H9 (cell line): ENCODE measurements around the gene FGD6. TPM values are rescaled to one million over a fixed set of nuclear protein-coding genes. Genes with fewer than 3 reads are reported as not detected.

ENCODE experiments used
- DNase-seq: peaks from one replicate; pipeline ENCODE4 v3.0.0-alpha.2; 2017
- H2AFZ ChIP-seq: one replicate; pipeline ENCODE4 v1.6.1; 2013; ENCODE audit warnings: mild to moderate bottlenecking, low read length, control low read depth, moderate library complexity
- H2AK5ac ChIP-seq: 2 replicates; pipeline ENCODE4 v1.6.1; 2013; ENCODE audit warnings: low read length, control low read depth, mixed read lengths; ENCODE audit not compliant: insufficient read length
- H2BK120ac ChIP-seq: one replicate; pipeline ENCODE4 v1.6.1; 2013; ENCODE audit warnings: low read depth, mild to moderate bottlenecking, low read length, control low read depth, inconsistent platforms; ENCODE audit not compliant: poor library complexity, severe bottlenecking
- H2BK12ac ChIP-seq: 2 replicates; pipeline ENCODE4 v1.6.1; 2013; ENCODE audit warnings: low read length, control low read depth, mixed read lengths, low read depth; ENCODE audit not compliant: insufficient read length
- H2BK15ac ChIP-seq: 2 replicates; pipeline ENCODE4 v1.6.1; 2013; ENCODE audit warnings: low read depth, low read length, control low read depth
- H2BK20ac ChIP-seq: one replicate; pipeline ENCODE4 v1.6.1; 2013; ENCODE audit warnings: low read depth, mild to moderate bottlenecking, low read length, control low read depth, inconsistent platforms; ENCODE audit not compliant: poor library complexity, severe bottlenecking
- H2BK5ac ChIP-seq: 2 replicates; pipeline ENCODE4 v1.6.1; 2013; ENCODE audit warnings: low read length, control low read depth, mixed read lengths; ENCODE audit not compliant: insufficient read length
- H3K14ac ChIP-seq: 2 replicates; pipeline ENCODE4 v1.6.1; 2013; ENCODE audit warnings: low read length, control low read depth; ENCODE audit not compliant: insufficient read depth
- H3K18ac ChIP-seq: 2 replicates; pipeline ENCODE4 v1.6.1; 2013; ENCODE audit warnings: low read depth, mild to moderate bottlenecking, mixed read lengths, low read length, control low read depth; ENCODE audit not compliant: insufficient read length
- H3K23ac ChIP-seq: 2 replicates; pipeline ENCODE4 v1.6.1; 2013; ENCODE audit warnings: low read length, control low read depth, mixed read lengths, low read depth; ENCODE audit not compliant: insufficient read length
- H3K23me2 ChIP-seq: 2 replicates; pipeline ENCODE4 v1.6.1; 2013; ENCODE audit warnings: low read depth, mild to moderate bottlenecking, mixed read lengths, low read length, control low read depth; ENCODE audit not compliant: insufficient read length, poor library complexity, severe bottlenecking
- H3K27ac ChIP-seq: 2 replicates; pipeline ENCODE4 v1.5.1; 2013; ENCODE audit warnings: low read length, control low read depth, mixed read lengths, low read depth; ENCODE audit not compliant: insufficient read length
- H3K27me3 ChIP-seq: 2 replicates; pipeline ENCODE4 v1.6.1; 2013; ENCODE audit warnings: low read length, control low read depth, inconsistent platforms; ENCODE audit not compliant: insufficient read depth
- H3K4ac ChIP-seq: 2 replicates; pipeline ENCODE4 v1.6.1; 2013; ENCODE audit warnings: low read depth, mild to moderate bottlenecking, control low read depth, inconsistent platforms, low read length, moderate library complexity
- H3K4me1 ChIP-seq: 2 replicates; pipeline ENCODE4 v1.6.1; 2013; ENCODE audit warnings: low read length, control low read depth, inconsistent platforms; ENCODE audit not compliant: insufficient read depth
- H3K4me2 ChIP-seq: 2 replicates; pipeline ENCODE4 v1.6.1; 2013; ENCODE audit warnings: low read length, control low read depth, mixed read lengths; ENCODE audit not compliant: insufficient read length, insufficient read depth
- H3K56ac ChIP-seq: 2 replicates; pipeline ENCODE4 v1.6.1; 2013; ENCODE audit warnings: low read depth, mild to moderate bottlenecking, mixed read lengths, low read length, control low read depth; ENCODE audit not compliant: insufficient read length
- H3K79me1 ChIP-seq: 2 replicates; pipeline ENCODE4 v1.6.1; 2013; ENCODE audit warnings: low read depth, mild to moderate bottlenecking, moderate library complexity, low read length, control low read depth, inconsistent platforms; ENCODE audit not compliant: insufficient read depth, poor library complexity, severe bottlenecking
- H3K79me2 ChIP-seq: 2 replicates; pipeline ENCODE4 v1.6.1; 2013; ENCODE audit warnings: low read length, control low read depth, inconsistent platforms; ENCODE audit not compliant: insufficient read depth
- H3K9ac ChIP-seq: 2 replicates; pipeline ENCODE4 v1.6.1; 2013; ENCODE audit warnings: low read length, control low read depth, mixed read lengths; ENCODE audit not compliant: insufficient read length; ENCODE audit errors: extremely low read depth
- H3K9me3 ChIP-seq: one replicate; pipeline ENCODE4 v1.6.1; 2013; ENCODE audit warnings: low read depth, low read length, inconsistent platforms; ENCODE audit not compliant: control insufficient read depth
- H3T11ph ChIP-seq: one replicate; pipeline ENCODE4 v1.6.1; 2013; ENCODE audit warnings: mild to moderate bottlenecking, low read length, control low read depth, inconsistent platforms
- H4K20me1 ChIP-seq: one replicate; pipeline ENCODE4 v1.6.1; 2013; ENCODE audit not compliant: control insufficient read depth, insufficient read length, insufficient read depth
- H4K5ac ChIP-seq: 2 replicates; pipeline ENCODE4 v1.6.1; 2013; ENCODE audit warnings: low read depth, mild to moderate bottlenecking, mixed read lengths, low read length, control low read depth; ENCODE audit not compliant: insufficient read length
- H4K8ac ChIP-seq: replicated peaks from 2 replicates; pipeline ENCODE4 v1.6.1; 2013; ENCODE audit warnings: low read length, control low read depth, mixed read lengths, low read depth; ENCODE audit not compliant: insufficient read length
- H4K91ac ChIP-seq: 2 replicates; pipeline ENCODE4 v1.6.1; 2013; ENCODE audit warnings: low read depth, mild to moderate bottlenecking, moderate library complexity, mixed read lengths, low read length, control low read depth; ENCODE audit not compliant: insufficient read length
- H3K27ac Mint-ChIP-seq, 3 experiments: 2 replicates in 2 of 3; 3 replicates in 1 of 3; pipeline ENCODE4 v1.8.0; 2020 to 2021; ENCODE audit warnings: mixed read lengths in 3 of 3, mild to moderate bottlenecking in 1 of 3, moderate library complexity in 1 of 3
- H3K27me3 Mint-ChIP-seq: 2 replicates; pipeline ENCODE4 v1.8.0; 2021; ENCODE audit warnings: low read depth, mild to moderate bottlenecking, moderate library complexity, mixed read lengths
- H3K36me3 Mint-ChIP-seq, 3 experiments: 2 replicates in 2 of 3; 3 replicates in 1 of 3; pipeline ENCODE4 v1.8.0; 2020 to 2021; ENCODE audit warnings: low read depth in 3 of 3, mixed read lengths in 3 of 3; ENCODE audit not compliant: insufficient read depth in 1 of 3
- H3K4me1 Mint-ChIP-seq, 2 experiments: 2 replicates each; pipeline ENCODE4 v1.8.0; 2020; ENCODE audit warnings: mixed read lengths in 2 of 2
- H3K4me3 Mint-ChIP-seq, 2 experiments: 2 replicates in 1 of 2; 3 replicates in 1 of 2; pipeline ENCODE4 v1.8.0; 2020 to 2021; ENCODE audit warnings: mild to moderate bottlenecking in 2 of 2, mixed read lengths in 2 of 2, moderate library complexity in 1 of 2
- H3K9me3 Mint-ChIP-seq, 2 experiments: 2 replicates in 1 of 2; 3 replicates in 1 of 2; pipeline ENCODE4 v1.8.0; 2020; ENCODE audit warnings: mild to moderate bottlenecking in 2 of 2, mixed read lengths in 2 of 2, moderate library complexity in 1 of 2
- CTCF ChIP-seq: fragments of 200-600 bp; sonication (generic); conservative IDR thresholded peaks from 3 replicates; pipeline ENCODE4 v1.8.0; 2021; ENCODE audit warnings: antibody characterized with exemption, mild to moderate bottlenecking
- WGBS: extraction: QIAGEN DNeasy Blood & Tissue Kit; methylation state at CpG from one replicate; pipeline ENCODE4 v1.1.7; 2013; ENCODE audit warnings: missing lambda C conversion rate, low lambda C conversion rate, mixed read lengths; ENCODE audit not compliant: insufficient read length; ENCODE audit errors: extremely low coverage; 5-methylcytosine and 5-hydroxymethylcytosine counted together
- total RNA-seq: library from RNA; stranded (reverse); gene quantifications from 2 replicates; pipeline ENCODE4 v1.2.1, GENCODE V29; 2021

FGD6 gene
- total RNA-seq, 1 experiment from 2014 or later: 39.5 TPM

- Mint-ChIP-seq H3K4me1 (peaks cover 41% of the 10 kb centered on the region in 2 experiments), H3K27ac (peak overlapping the region in 1 of 3 experiments; percentile 42; a peak in 2 of 7 replicates), H3K9me3 (no peaks in the 10 kb centered on the region), H3K4me3 (no peak overlapping the region), H3K27me3 (no peaks in the 10 kb centered on the region), H3K36me3 (peaks cover 19 to 42% (median 36%) of the 10 kb centered on the region in 3 experiments; a peak in 6 of 7 replicates)
- Histone ChIP-seq H4K8ac (no peak overlapping the region), H2BK20ac (no peak overlapping the region), H3K27ac (no peak overlapping the region), H2BK5ac (no peak overlapping the region), H4K5ac (no peak overlapping the region), H3K4me1 (no peaks in the 10 kb centered on the region; the same call in 1 of the 2 replicates), H3K4ac (no peak overlapping the region), H3K56ac (no peak overlapping the region), H3K27me3 (no peaks in the 10 kb centered on the region), H2BK12ac (no peak overlapping the region), H3K23me2 (no peaks in the 10 kb centered on the region), H2AK5ac (no peak overlapping the region), H2AFZ (no peak overlapping the region), H3K79me1 (no peaks in the 10 kb centered on the region), H2BK120ac (no peak overlapping the region), H3K18ac (no peak overlapping the region), H3K4me2 (no peak overlapping the region), H2BK15ac (no peak overlapping the region), H3K9me3 (no peaks in the 10 kb centered on the region), H3K14ac (no peak overlapping the region), H3T11ph (no peak overlapping the region), H4K20me1 (no peaks in the 10 kb centered on the region), H3K9ac (no peak overlapping the region), H3K79me2 (no peaks in the 10 kb centered on the region; the same call in 1 of the 2 replicates), H3K23ac (no peak overlapping the region), H4K91ac (no peak overlapping the region)
- no peak for TF ChIP-seq CTCF
- WGBS: no CpG with 5 or more reads among the region's 1 CpG
- DNase-seq: no peak
Measured at GRCh38 chr12:95259368-95259767, 42.1 kb upstream of the FGD6 start.
